ENCODE data around the gene AIF1.

GRCh38 chr6:31607317-31607716 is 7.7 kb upstream of the AIF1 start:
- no peak for TF ChIP-seq ZFX (IDR thresholded peaks at IDR 0.05)
- no peak for TF ChIP-seq CTCF (conservative IDR thresholded peaks at IDR 0.05)
